AG08395 (cell line): ENCODE data around the gene SEMA3G.

Experiments used
- DNase-seq: peaks from one replicate; pipeline ENCODE4 v3.0.0; 2012; ENCODE audit warnings: mixed read lengths, low spot score

The SEMA3G gene

DNA sequence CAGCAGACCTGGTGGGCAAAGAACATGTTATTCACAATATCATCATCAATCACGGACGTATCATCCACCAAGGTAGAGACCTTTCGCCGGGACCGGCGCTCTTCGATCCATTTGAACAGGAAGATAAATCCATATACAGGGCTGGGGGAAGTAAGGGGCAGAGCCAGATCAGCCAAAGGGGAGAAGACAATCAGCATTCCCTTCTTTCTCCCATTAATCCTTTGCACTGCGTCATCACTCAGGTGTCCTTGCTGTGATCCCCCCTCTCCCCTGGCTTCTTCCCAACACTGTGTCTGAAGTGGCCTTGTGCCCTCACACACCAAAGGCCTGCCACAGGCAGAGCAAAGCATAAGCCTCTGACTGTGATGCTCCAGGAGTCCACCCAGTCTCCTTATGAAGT is 36.4 kb downstream of the SEMA3G start:
- no peak for DNase-seq

GRCh38 chr3:52407779-52408178 is 37.1 kb downstream of the SEMA3G start:
- no peak for DNase-seq

DNA sequence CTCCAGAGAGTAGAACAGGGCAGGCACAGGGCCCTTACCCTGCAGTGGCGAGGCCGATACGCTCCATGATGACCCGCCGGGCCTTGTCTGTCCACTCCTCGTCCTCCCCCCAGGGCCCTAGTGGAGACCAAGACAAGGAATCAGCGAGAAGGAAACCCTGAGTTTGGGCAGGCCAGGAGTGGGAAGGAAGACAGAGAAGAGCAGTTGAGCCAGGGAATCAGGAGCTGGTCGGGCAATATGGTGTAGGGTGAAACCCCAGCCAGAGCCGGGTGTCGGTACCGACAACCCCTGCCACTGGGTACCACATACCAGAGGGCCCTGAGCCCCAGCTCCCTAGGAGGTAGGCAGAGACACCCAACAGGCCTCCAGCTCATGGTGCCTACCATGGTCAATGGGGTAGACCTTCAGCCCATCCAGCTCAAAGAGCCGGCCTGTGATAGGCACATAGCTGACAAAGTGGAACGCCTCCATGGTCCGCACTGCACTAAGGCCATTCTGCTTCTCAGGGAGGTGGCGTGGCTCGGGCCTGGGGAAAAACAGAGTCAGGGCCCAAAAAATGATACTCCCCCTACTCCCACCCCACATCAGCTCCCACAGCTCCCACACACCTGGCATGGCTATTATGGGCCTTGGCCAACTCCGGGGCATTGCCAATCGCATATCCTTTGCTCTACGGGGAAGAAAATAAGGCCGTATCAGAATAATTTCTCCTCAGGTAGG is 38.0 kb downstream of the SEMA3G start:
- DNase-seq = no peak

GRCh38 chr3:52406231-52406661 is 38.7 kb downstream of the SEMA3G start:
- DNase-seq = no peak

- no peak for DNase-seq
Observed at GRCh38 chr3:52405601-52406110, 39.2 kb downstream of the SEMA3G start.

- DNase-seq = no peak
Observed at GRCh38 chr3:52405066-52405465, 39.8 kb downstream of the SEMA3G start.

DNA sequence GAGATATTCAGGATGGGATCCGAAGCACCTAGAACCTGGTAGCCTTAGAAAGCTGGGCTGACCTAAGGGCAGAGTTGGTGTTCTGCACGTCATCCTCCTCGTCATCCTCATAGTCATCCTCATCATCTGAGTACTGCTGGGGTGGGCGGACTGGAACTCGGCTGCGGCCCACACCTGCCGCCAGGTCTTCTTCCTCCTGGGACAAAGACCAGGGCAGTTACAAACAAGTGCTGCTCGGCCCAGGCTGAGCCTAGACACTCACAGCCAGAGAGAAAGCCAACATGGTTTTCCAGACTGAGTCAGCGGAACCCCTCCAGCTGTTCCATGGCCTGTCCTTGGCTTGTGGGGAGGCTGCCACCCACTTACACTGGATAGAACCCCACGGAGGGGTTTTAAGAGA is 40.5 kb downstream of the SEMA3G start:
- DNase-seq = no peak

- DNase-seq = no peak
Observed at GRCh38 chr3:52403955-52404354, 40.9 kb downstream of the SEMA3G start.

DNA sequence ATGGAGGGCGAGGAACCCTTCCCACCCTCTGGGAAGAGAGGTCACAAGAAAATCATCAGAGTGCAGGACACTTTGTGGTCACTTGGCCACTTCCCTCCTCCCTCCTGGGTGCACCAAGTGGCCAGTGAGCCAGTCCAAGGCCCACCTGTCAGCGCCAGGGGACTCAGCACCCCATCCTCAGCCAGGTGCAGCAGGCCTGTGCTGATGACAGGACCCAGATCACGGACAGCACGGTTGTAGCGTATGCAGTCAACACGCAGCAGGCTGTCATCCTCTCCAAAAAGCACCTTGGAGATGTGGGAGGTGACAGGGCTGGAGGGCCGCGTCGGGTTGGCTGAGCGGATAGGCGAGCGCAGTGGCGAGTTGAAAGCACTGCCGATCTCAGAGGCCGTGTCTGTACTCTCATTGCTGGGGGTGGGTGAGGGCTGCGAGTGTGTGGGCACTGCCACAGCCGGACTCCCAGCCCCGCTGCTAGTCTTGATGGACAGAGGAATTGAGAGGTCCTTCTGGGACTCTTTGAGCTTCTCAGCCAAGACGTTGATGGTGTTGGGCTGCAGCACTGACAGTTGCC is 41.5 kb downstream of the SEMA3G start:
- no peak for DNase-seq

DNA sequence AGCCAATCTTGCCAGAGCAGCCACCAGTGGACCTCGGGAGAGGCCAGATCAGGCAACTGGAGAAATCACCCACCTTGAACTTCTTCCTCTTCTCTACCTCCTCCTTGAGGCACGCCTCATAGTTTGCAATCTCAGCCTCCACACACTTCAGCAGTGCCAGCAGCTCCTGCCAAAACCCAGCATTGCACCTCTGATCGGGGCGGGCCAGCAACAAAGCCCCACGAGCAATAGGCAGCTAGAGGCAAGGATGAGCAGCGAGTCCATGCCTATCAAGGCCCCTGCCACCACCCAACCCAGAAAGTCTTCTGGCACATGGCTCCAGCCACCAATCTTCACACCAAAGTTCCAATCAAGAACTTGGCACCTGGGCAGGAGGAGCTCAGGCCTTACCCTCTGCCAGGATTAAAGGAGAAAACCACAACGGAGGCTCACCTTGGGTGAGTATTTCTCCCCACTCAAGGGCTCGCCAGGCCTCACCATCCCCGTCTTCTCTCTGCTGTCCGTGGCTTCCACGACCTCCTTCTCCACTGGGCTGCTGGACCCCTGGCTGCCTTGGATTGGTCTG is 42.1 kb downstream of the SEMA3G start:
- DNase-seq = no peak

DNA sequence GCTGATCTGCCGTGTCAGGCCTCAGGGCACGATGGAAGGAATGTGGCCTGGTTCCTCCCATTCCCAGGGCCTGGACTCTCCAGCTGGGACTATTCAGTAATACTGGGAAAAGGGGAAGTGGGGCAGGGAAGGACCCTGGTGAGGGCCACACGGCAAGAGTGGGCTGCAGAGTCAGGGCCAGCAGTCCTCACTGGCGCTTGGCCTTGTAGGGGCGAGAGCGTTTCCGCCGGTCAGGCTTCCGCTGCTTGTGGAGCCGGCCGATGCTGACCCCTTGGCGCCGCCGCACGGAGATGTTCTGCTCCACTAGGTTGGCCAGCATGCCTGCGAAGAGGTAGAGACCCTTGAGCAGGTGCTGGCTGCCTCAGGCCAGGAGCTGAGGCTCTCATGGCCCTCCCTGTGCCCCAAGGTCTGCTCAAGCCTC is 42.8 kb downstream of the SEMA3G start:
- DNase-seq = no peak

DNA sequence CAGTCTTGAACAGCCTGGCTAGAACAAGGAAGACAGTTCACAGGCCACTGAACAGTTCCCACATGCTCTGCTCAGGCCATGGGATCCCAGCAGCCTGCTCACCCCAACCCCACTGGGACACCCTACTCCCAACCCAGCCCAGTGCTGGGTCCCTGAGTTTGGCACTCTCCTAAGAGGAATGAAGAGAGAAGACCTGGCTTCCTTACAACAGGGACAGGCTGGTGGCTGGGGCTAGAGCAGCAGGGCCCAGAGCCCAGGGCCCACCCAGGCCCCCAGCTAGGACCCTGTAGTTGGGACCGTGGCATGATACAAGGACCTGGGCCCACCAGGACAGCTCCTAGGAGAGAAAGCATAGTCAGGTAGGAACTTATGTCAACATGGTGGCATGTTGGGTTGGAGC is 43.4 kb downstream of the SEMA3G start:
- DNase-seq = no peak

DNA sequence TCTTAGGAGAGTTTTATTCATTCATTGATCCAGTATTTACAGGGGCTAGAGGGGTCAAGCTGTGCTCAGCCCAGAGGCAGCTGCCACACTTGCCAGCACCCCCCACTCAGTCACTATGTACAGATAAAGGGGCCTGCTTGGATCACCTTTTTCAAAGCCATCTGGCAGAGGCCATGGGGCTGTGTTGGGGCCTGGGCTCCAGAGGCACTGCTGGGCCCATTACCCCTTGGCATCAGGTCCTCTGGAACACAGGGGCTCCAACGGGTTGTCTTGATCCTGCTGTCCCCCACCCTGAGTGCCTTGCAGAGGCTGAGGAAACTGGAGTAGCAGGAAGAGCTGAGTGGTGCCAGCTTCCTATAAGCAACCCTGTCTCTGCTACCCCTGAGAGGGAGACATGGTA is 43.9 kb downstream of the SEMA3G start:
- DNase-seq = no peak

GRCh38 chr3:52400275-52400793 is 44.6 kb downstream of the SEMA3G start:
- DNase-seq = no peak

- no peak for DNase-seq
Observed at GRCh38 chr3:52399593-52399992, 45.3 kb downstream of the SEMA3G start.

DNA sequence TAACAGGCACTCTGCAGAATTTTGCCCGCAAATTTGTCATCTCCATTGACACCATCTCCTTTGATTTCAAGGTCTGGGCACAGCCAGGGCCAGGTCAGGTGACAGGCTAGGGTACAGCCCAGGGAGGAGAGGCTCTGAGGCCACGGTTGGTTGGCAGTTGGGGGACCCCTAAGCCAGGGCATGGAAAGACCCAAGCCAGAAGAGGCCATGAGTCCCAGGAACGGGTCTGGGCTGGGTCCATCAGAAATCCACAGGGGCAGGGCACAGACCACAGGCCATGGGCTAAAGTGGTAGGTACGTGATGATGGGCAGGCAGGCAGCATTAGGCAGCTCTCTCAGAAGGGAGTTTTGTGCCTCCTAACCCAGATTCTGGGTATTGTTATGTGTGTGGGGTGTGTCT is 45.8 kb downstream of the SEMA3G start:
- DNase-seq = no peak

GRCh38 chr3:52398670-52399081 is 46.2 kb downstream of the SEMA3G start:
- DNase-seq = no peak

GRCh38 chr3:52397676-52398399 is 47.1 kb downstream of the SEMA3G start:
- no peak for DNase-seq

- no peak for DNase-seq
Observed at GRCh38 chr3:52396907-52397591, 47.9 kb downstream of the SEMA3G start.

DNA sequence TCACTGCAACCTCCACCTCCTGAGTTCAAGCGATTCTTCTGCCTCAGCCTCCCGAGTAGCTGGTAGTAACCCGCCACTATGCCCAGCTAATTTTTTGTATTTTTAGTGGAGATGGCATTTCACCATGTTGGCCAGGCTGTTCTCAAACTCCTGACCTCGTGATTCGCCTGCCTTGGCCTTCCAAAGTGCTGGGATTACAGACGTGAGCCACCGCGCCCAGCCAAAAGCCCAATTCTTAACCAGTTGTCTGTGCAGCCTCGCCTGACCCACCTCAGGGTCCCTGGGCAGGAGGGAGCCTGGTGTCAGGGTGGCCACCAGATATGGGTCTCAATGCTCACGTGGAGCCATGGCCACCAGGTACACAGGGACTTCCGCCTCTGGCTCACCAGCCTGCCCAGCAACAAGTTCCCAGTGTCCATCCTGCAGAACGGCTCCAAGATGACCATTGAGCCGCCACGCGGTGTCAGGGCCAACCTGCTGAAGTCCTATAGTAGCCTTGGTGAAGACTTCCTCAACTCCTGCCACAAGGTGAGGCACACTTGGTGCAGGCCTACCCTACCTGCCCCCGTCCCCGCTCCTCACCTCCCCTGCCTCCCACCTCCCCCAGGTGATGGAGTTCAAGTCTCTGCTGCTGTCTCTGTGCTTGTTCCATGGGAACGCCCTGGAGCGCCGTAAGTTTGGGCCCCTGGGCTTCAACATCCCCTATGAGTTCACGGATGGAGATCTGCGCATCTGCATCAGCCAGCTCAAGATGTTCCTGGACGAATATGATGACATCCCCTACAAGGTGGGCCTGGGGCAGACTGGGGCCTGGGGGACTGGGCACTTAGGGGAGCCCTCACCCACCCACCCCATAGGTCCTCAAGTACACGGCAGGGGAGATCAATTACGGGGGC is 48.6 kb downstream of the SEMA3G start:
- no peak for DNase-seq

DNA sequence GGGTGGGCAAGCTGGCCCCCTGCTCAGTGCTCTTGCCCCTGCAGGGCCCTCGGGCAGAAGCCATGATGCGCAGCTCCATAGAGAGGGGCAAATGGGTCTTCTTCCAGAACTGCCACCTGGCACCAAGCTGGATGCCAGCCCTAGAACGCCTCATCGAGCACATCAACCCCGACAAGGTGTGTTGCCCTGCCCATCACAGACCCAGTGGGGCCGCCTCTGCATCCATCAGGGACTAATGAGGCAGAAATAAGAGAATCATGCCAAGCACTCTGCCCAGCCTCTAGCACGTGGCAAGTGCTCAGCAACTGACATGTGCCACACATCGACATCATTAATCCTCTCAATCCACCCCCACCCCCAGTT is 49.4 kb downstream of the SEMA3G start:
- DNase-seq = no peak
